SK-N-SH treated with all-trans-retinoic acid at 6 μM for 48 hours (cell line): ENCODE results near the gene DRG2.

Experiments used
- TCF4 ChIP-seq: fragments of 250-450 bp; sonication (Bioruptor Pico); IDR thresholded peaks from 2 replicates; pipeline ENCODE4 v1.8.0; 2021; ENCODE audit warnings: mild to moderate bottlenecking, moderate library complexity, borderline replicate concordance
- ZC3H10 ChIP-seq: fragments of 250-450 bp; sonication (Bioruptor Pico); IDR thresholded peaks from 2 replicates; pipeline ENCODE4 v1.5.1; 2021; ENCODE audit warnings: mild to moderate bottlenecking, moderate library complexity

- TF ChIP-seq TCF4 (CRISPR knock-in tag) (no peak), ZC3H10 (CRISPR knock-in tag) (no peak)
Measured at GRCh38 chr17:18064053-18064452, 23.7 kb upstream of the DRG2 start.
